Neural cell (in vitro differentiated cells): Measurements from ENCODE around the gene PXDN.

ENCODE experiments used
- CTCF ChIP-seq: fragments of 450-650 bp; IDR thresholded peaks from 2 replicates; pipeline ENCODE4 v1.5.1; 2014; ENCODE audit warnings: antibody characterized with exemption, mild to moderate bottlenecking, moderate library complexity; ENCODE audit not compliant: poor library complexity, severe bottlenecking
- EP300 ChIP-seq: fragments of 450-650 bp; conservative IDR thresholded peaks from 2 replicates; pipeline ENCODE4 v1.6.1; 2014; ENCODE audit warnings: antibody characterized with exemption, mild to moderate bottlenecking, moderate library complexity; ENCODE audit not compliant: poor library complexity, severe bottlenecking
- EZH2 ChIP-seq: fragments of 200-600, 300-800 bp; shearing (Covaris generic), sonication (generic); IDR thresholded peaks from 2 replicates; pipeline ENCODE4 v1.6.1; 2014; ENCODE audit warnings: antibody characterized with exemption, low read length, borderline replicate concordance, mild to moderate bottlenecking; ENCODE audit not compliant: insufficient read depth, poor library complexity, severe bottlenecking
- POLR2AphosphoS5 ChIP-seq: IDR thresholded peaks from 2 replicates; pipeline ENCODE4 v1.6.1; 2012
- REST ChIP-seq: IDR thresholded peaks from 2 replicates; pipeline ENCODE4 v1.6.1; 2012; ENCODE audit warnings: borderline replicate concordance
- SMC3 ChIP-seq: fragments of 450-650 bp; conservative IDR thresholded peaks from 2 replicates; pipeline ENCODE4 v1.6.1; 2014; ENCODE audit warnings: antibody characterized with exemption, mild to moderate bottlenecking, moderate library complexity; ENCODE audit not compliant: poor library complexity
- TAF1 ChIP-seq: IDR thresholded peaks from 2 replicates; pipeline ENCODE4 v1.6.1; 2012; ENCODE audit warnings: low read depth

- TF ChIP-seq EP300 (no peak), TAF1 (no peak), CTCF (no peak), EZH2 (no peak), SMC3 (no peak), POLR2AphosphoS5 (no peak), REST (no peak)
Observed at GRCh38 chr2:1600191-1601066, 143.9 kb downstream of the PXDN start.
